ENCODE measurements around the gene CCL1.

GRCh38 chr17:34389126-34389750, 26.2 kb upstream of the CCL1 start:
- TF ChIP-seq POLR2A (IDR thresholded peaks at IDR 0.05) (no peak), CTCF (IDR thresholded peaks at IDR 0.05) (no peak)

All from body of pancreas (tissue), 4 donors.